ENCODE data around the gene CDHR1. TPM values are rescaled to one million over a fixed set of nuclear protein-coding genes. Genes with fewer than 3 reads are reported as not detected.

Gene CDHR1
- total RNA-seq, 2 donors from 2014 or later, result 0.11 TPM

GRCh38 chr10:84216834-84217233 is 22.5 kb downstream of the CDHR1 start:
- peaks cover 4% of the 10 kb centered on the region for H3K9me3 Mint-ChIP-seq
- no peak for ATAC-seq (replicated peaks)

GRCh38 chr10:84217746-84218145 is 23.4 kb downstream of the CDHR1 start:
- H3K27ac Mint-ChIP-seq, result no peak overlapping the region
- no peaks in the 10 kb centered on the region for H3K36me3 Mint-ChIP-seq (ENCODE audit: low read depth)
- H3K9me3 Mint-ChIP-seq, result peaks cover 4% of the 10 kb centered on the region
- H3K27me3 Mint-ChIP-seq, result peaks cover 19% of the 10 kb centered on the region
- peaks cover 7% of the 10 kb centered on the region for H3K4me1 Mint-ChIP-seq
- no peak for ATAC-seq (replicated peaks)
- no peak overlapping the region for H3K4me3 Mint-ChIP-seq

More at GRCh38 chr10:84216834-84217233, 22.5 kb downstream of the CDHR1 start:
- H3K27me3 Mint-ChIP-seq, result peaks cover 15% of the 10 kb centered on the region
- H3K27ac Mint-ChIP-seq, result no peak overlapping the region
- peaks cover 7% of the 10 kb centered on the region for H3K4me1 Mint-ChIP-seq
- H3K36me3 Mint-ChIP-seq (ENCODE audit: low read depth), result no peaks in the 10 kb centered on the region
- no peak overlapping the region for H3K4me3 Mint-ChIP-seq

GRCh38 chr10:84221916-84222315 is 27.6 kb downstream of the CDHR1 start:
- H3K27ac Mint-ChIP-seq, result no peak overlapping the region
- no peak overlapping the region for H3K4me3 Mint-ChIP-seq
- peaks cover 4% of the 10 kb centered on the region for H3K9me3 Mint-ChIP-seq
- no peaks in the 10 kb centered on the region for H3K36me3 Mint-ChIP-seq (ENCODE audit: low read depth)
- no peak for ATAC-seq (replicated peaks)
- H3K27me3 Mint-ChIP-seq, result peaks cover 26% of the 10 kb centered on the region
- H3K4me1 Mint-ChIP-seq, result no peaks in the 10 kb centered on the region

- Mint-ChIP-seq H3K27ac (no peak overlapping the region), H3K9me3 (peaks cover under 1% of the 10 kb centered on the region), H3K4me1 (no peaks in the 10 kb centered on the region), H3K4me3 (no peak overlapping the region), H3K36me3 (ENCODE audit: low read depth) (no peaks in the 10 kb centered on the region), H3K27me3 (peaks cover 33% of the 10 kb centered on the region)
- ATAC-seq (replicated peaks), result no peak
These were observed 30.2 kb downstream of the CDHR1 start for GRCh38 chr10:84224411-84225028.

- Mint-ChIP-seq H3K36me3 (ENCODE audit: low read depth) (no peaks in the 10 kb centered on the region), H3K27ac (no peak within 1 kb of the TSS), H3K4me3 (no peak within 1 kb of the TSS), H3K9me3 (no peaks in the 10 kb centered on the region), H3K27me3 (peaks cover 33% of the 10 kb centered on the region), H3K4me1 (no peaks in the 10 kb centered on the region)
- ATAC-seq (replicated peaks), result no peak
These were observed 31.3 kb downstream of the CDHR1 start, which contains the start of gene LRIT2 for GRCh38 chr10:84225427-84226173. LRIT2 (minus strand) TSS chr10:84225544; CDS start chr10:84225520, 24 bp downstream.

- Mint-ChIP-seq H3K36me3 (ENCODE audit: low read depth) (no peaks in the 10 kb centered on the region), H3K9me3 (no peaks in the 10 kb centered on the region), H3K4me3 (no peak overlapping the region), H3K27ac (no peak overlapping the region), H3K4me1 (no peaks in the 10 kb centered on the region), H3K27me3 (peaks cover 34% of the 10 kb centered on the region)
- no peak for ATAC-seq (replicated peaks)
These were observed 32.3 kb downstream of the CDHR1 start for GRCh38 chr10:84226616-84227015.

- Mint-ChIP-seq H3K27ac (no peak overlapping the region), H3K9me3 (no peaks in the 10 kb centered on the region), H3K27me3 (peaks cover 28% of the 10 kb centered on the region), H3K36me3 (ENCODE audit: low read depth) (no peaks in the 10 kb centered on the region), H3K4me1 (no peaks in the 10 kb centered on the region), H3K4me3 (no peak overlapping the region)
- ATAC-seq (replicated peaks), result no peak
These were observed 33.5 kb downstream of the CDHR1 start for GRCh38 chr10:84227810-84228209.

GRCh38 chr10:84230359-84230758 is 36.0 kb downstream of the CDHR1 start:
- no peaks in the 10 kb centered on the region for H3K9me3 Mint-ChIP-seq

GRCh38 chr10:84232376-84232775 is 38.0 kb downstream of the CDHR1 start:
- no peaks in the 10 kb centered on the region for H3K4me1 Mint-ChIP-seq
- peaks cover 22% of the 10 kb centered on the region for H3K27me3 Mint-ChIP-seq
- ATAC-seq (replicated peaks), result no peak
- H3K36me3 Mint-ChIP-seq (ENCODE audit: low read depth), result no peaks in the 10 kb centered on the region
- no peaks in the 10 kb centered on the region for H3K9me3 Mint-ChIP-seq
- H3K27ac Mint-ChIP-seq, result no peak overlapping the region
- no peak overlapping the region for H3K4me3 Mint-ChIP-seq

More at GRCh38 chr10:84230359-84230758, 36.0 kb downstream of the CDHR1 start:
- H3K27me3 Mint-ChIP-seq, result peaks cover 27% of the 10 kb centered on the region
- no peaks in the 10 kb centered on the region for H3K36me3 Mint-ChIP-seq (ENCODE audit: low read depth)
- no peaks in the 10 kb centered on the region for H3K4me1 Mint-ChIP-seq
- H3K4me3 Mint-ChIP-seq, result no peak overlapping the region
- no peak for ATAC-seq (replicated peaks)
- H3K27ac Mint-ChIP-seq, result no peak overlapping the region

GRCh38 chr10:84233940-84234339 is 39.6 kb downstream of the CDHR1 start:
- Mint-ChIP-seq H3K27ac (no peak overlapping the region), H3K4me3 (no peak overlapping the region), H3K27me3 (peaks cover 22% of the 10 kb centered on the region), H3K4me1 (no peaks in the 10 kb centered on the region), H3K9me3 (no peaks in the 10 kb centered on the region), H3K36me3 (ENCODE audit: low read depth) (no peaks in the 10 kb centered on the region)
- ATAC-seq (replicated peaks), result no peak

- ATAC-seq (replicated peaks), result no peak
- Mint-ChIP-seq H3K9me3 (no peaks in the 10 kb centered on the region), H3K27me3 (peaks cover 20% of the 10 kb centered on the region), H3K4me3 (no peak overlapping the region), H3K4me1 (no peaks in the 10 kb centered on the region), H3K27ac (no peak overlapping the region), H3K36me3 (ENCODE audit: low read depth) (no peaks in the 10 kb centered on the region)
These were observed 40.1 kb downstream of the CDHR1 start for GRCh38 chr10:84234479-84234878.

GRCh38 chr10:84235096-84235495 is 40.8 kb downstream of the CDHR1 start:
- H3K9me3 Mint-ChIP-seq, result no peaks in the 10 kb centered on the region
- no peaks in the 10 kb centered on the region for H3K4me1 Mint-ChIP-seq
- no peak overlapping the region for H3K4me3 Mint-ChIP-seq
- ATAC-seq (replicated peaks), result no peak
- peaks cover 18% of the 10 kb centered on the region for H3K27me3 Mint-ChIP-seq
- no peaks in the 10 kb centered on the region for H3K36me3 Mint-ChIP-seq (ENCODE audit: low read depth)
- H3K27ac Mint-ChIP-seq, result no peak overlapping the region

- no peaks in the 10 kb centered on the region for H3K4me1 Mint-ChIP-seq
- ATAC-seq (replicated peaks), result no peak
These were observed 42.5 kb downstream of the CDHR1 start for GRCh38 chr10:84236807-84237198.

GRCh38 chr10:84237199-84238051 is 43.1 kb downstream of the CDHR1 start:
- Mint-ChIP-seq H3K36me3 (ENCODE audit: low read depth) (no peaks in the 10 kb centered on the region), H3K4me3 (no peak overlapping the region), H3K27me3 (peaks cover 13% of the 10 kb centered on the region), H3K9me3 (no peaks in the 10 kb centered on the region), H3K27ac (no peak overlapping the region), H3K4me1 (no peaks in the 10 kb centered on the region)
- no peak for ATAC-seq (replicated peaks)

More at GRCh38 chr10:84236807-84237198, 42.5 kb downstream of the CDHR1 start:
- H3K36me3 Mint-ChIP-seq (ENCODE audit: low read depth), result no peaks in the 10 kb centered on the region
- no peaks in the 10 kb centered on the region for H3K9me3 Mint-ChIP-seq
- peaks cover 13% of the 10 kb centered on the region for H3K27me3 Mint-ChIP-seq
- H3K27ac Mint-ChIP-seq, result no peak overlapping the region
- H3K4me3 Mint-ChIP-seq, result no peak overlapping the region

Data from activated T-helper 17 cell treated with anti-CD3 and anti-CD28 coated beads, Interleukin-2, amount 50 U/mL, for 72 hours (primary cell).